Urinary bladder (tissue), 4 donors: Measurements from ENCODE around the gene PCDHA1. TPM values are rescaled to one million over a fixed set of nuclear protein-coding genes. Genes with fewer than 3 reads are reported as not detected.
"Not testable (repeated sequence)": the region's sequence is repeated elsewhere in the genome, so short reads cannot be mapped to it uniquely, and the experiment has no call there.

Experiments
- DNase-seq: peaks from one replicate; pipeline ENCODE4 v3.0.0-alpha.2; 2015; ENCODE audit errors: extremely low spot score
- H3K27ac ChIP-seq: one replicate; pipeline ENCODE4 v1.5.1; 2013; ENCODE audit warnings: low read depth, mild to moderate bottlenecking, moderate library complexity
- H3K36me3 ChIP-seq: one replicate; pipeline ENCODE4 v1.6.1; 2013; ENCODE audit warnings: mild to moderate bottlenecking, moderate library complexity; ENCODE audit not compliant: insufficient read depth
- H3K4me1 ChIP-seq: one replicate; pipeline ENCODE4 v1.6.1; 2013; ENCODE audit warnings: mild to moderate bottlenecking, moderate library complexity; ENCODE audit not compliant: insufficient read depth
- H3K4me3 ChIP-seq: one replicate; pipeline ENCODE4 v1.5.1; 2013; ENCODE audit warnings: low read depth, low read length
- WGBS: extraction: QIAGEN DNeasy Blood & Tissue Kit; methylation state at CpG from one replicate; pipeline ENCODE4 v1.1.7; 2013; 5-methylcytosine and 5-hydroxymethylcytosine counted together
- polyA plus RNA-seq: library from polyadenylated mRNA; stranded (reverse); fragments of 200-250 nt; gene quantifications from one replicate; pipeline ENCODE4 v1.2.3, GENCODE V29; 2013
- total RNA-seq: library from RNA; depleted of rRNA; stranded (reverse); fragments of >200 nt; gene quantifications from one replicate; pipeline ENCODE4 v1.2.3, GENCODE V29; 2014
- donor health status: healthy with polysubstance abuse.
- donor health status: healthy.

PCDHA1 gene
- 0.21 TPM for total RNA-seq
- 0.03 TPM for polyA plus RNA-seq

GRCh38 chr5:140785905-140786686, at the start of gene PCDHA1:
Gene PCDHA1 (plus strand): TSS chr5:140786140.
- Histone ChIP-seq H3K36me3 (no peaks in the 10 kb centered on the region), H3K27ac (no peak within 1 kb of the TSS), H3K4me3 (no peak within 1 kb of the TSS), H3K4me1 (no peaks in the 10 kb centered on the region)
- 19% methylated on average over 29 of the region's 29 CpGs for WGBS
- no peak for DNase-seq

- H3K36me3 ChIP-seq = no peaks in the 10 kb centered on the region
- no peak overlapping the region for H3K4me3 ChIP-seq
- no peak overlapping the region for H3K27ac ChIP-seq
- DNase-seq = no peak
- H3K4me1 ChIP-seq = no peaks in the 10 kb centered on the region
- 69% methylated on average over 1 of the region's 1 CpG for WGBS
These were observed 48.5 kb upstream of the PCDHA1 start for GRCh38 chr5:140737486-140737885.

GRCh38 chr5:140741967-140742366, 44.0 kb upstream of the PCDHA1 start:
- 61% methylated on average over 1 of the region's 1 CpG for WGBS
- Histone ChIP-seq H3K4me1 (no peaks in the 10 kb centered on the region), H3K27ac (no peak overlapping the region), H3K36me3 (no peaks in the 10 kb centered on the region), H3K4me3 (no peak overlapping the region)
- DNase-seq = no peak

- no peak for DNase-seq
- Histone ChIP-seq H3K27ac (no peak overlapping the region), H3K4me3 (no peak overlapping the region), H3K4me1 (no peaks in the 10 kb centered on the region), H3K36me3 (no peaks in the 10 kb centered on the region)
- WGBS = 81% methylated on average over 5 of the region's 5 CpGs
These were observed 32.4 kb upstream of the PCDHA1 start for GRCh38 chr5:140753561-140753960.

GRCh38 chr5:140764177-140764973, 21.6 kb upstream of the PCDHA1 start:
- Histone ChIP-seq H3K36me3 (no peaks in the 10 kb centered on the region), H3K4me3 (no peak overlapping the region), H3K27ac (no peak overlapping the region), H3K4me1 (no peaks in the 10 kb centered on the region)
- no peak for DNase-seq
- WGBS = 89% methylated on average over 2 of the region's 2 CpGs

GRCh38 chr5:140767444-140767843, 18.5 kb upstream of the PCDHA1 start:
- Histone ChIP-seq H3K4me3 (no peak overlapping the region), H3K27ac (no peak overlapping the region), H3K4me1 (no peaks in the 10 kb centered on the region), H3K36me3 (no peaks in the 10 kb centered on the region)
- 82% methylated on average over 4 of the region's 4 CpGs for WGBS
- DNase-seq = no peak

- 62% methylated on average over 1 of the region's 1 CpG for WGBS
- H3K27ac ChIP-seq = no peak overlapping the region
- no peaks in the 10 kb centered on the region for H3K4me1 ChIP-seq
- no peak for DNase-seq
- no peaks in the 10 kb centered on the region for H3K36me3 ChIP-seq
- H3K4me3 ChIP-seq = no peak overlapping the region
These were observed 5.4 kb upstream of the PCDHA1 start for GRCh38 chr5:140780512-140780911.

GRCh38 chr5:140787422-140787821, 1.5 kb downstream of the PCDHA1 start:
- not testable (repeated sequence) for DNase-seq, H3K4me3 ChIP-seq

GRCh38 chr5:140787849-140788504, 2.0 kb downstream of the PCDHA1 start:
- DNase-seq, H3K27ac ChIP-seq, H3K4me1 ChIP-seq, H3K36me3 ChIP-seq, H3K4me3 ChIP-seq: not testable (repeated sequence)
- WGBS = 37% methylated on average over 70 of the region's 70 CpGs

More at GRCh38 chr5:140787422-140787821, 1.5 kb downstream of the PCDHA1 start:
- 40% methylated on average over 44 of the region's 44 CpGs for WGBS
- not testable (repeated sequence) for H3K27ac ChIP-seq, H3K4me1 ChIP-seq, H3K36me3 ChIP-seq

GRCh38 chr5:140791089-140791488, 5.1 kb downstream of the PCDHA1 start:
- WGBS = 43% methylated on average over 2 of the region's 2 CpGs
- Histone ChIP-seq H3K36me3 (no peaks in the 10 kb centered on the region), H3K4me3 (no peak overlapping the region), H3K27ac (no peak overlapping the region), H3K4me1 (no peaks in the 10 kb centered on the region)
- DNase-seq = no peak

- Histone ChIP-seq H3K4me3 (no peak within 1 kb of the TSS), H3K27ac (no peak within 1 kb of the TSS)
- WGBS = 21% methylated on average over 27 of the region's 27 CpGs
These were observed 8.8 kb downstream of the PCDHA1 start, which contains the start of gene PCDHA2 for GRCh38 chr5:140794595-140795258. Gene PCDHA2 (plus strand): TSS chr5:140794852.

GRCh38 chr5:140795259-140795641, 9.3 kb downstream of the PCDHA1 start:
- Histone ChIP-seq H3K4me3 (no peak overlapping the region), H3K27ac (no peak overlapping the region), H3K4me1 (no peaks in the 10 kb centered on the region), H3K36me3 (no peaks in the 10 kb centered on the region)
- WGBS = 21% methylated on average over 15 of the region's 15 CpGs
- no peak for DNase-seq

More at GRCh38 chr5:140794595-140795258, 8.8 kb downstream of the PCDHA1 start, which contains the start of gene PCDHA2:
- H3K36me3 ChIP-seq = no peaks in the 10 kb centered on the region
- DNase-seq = no peak
- H3K4me1 ChIP-seq = no peaks in the 10 kb centered on the region

- not testable (repeated sequence) for H3K4me1 ChIP-seq
These were observed 10.3 kb downstream of the PCDHA1 start for GRCh38 chr5:140796072-140796717.

More at GRCh38 chr5:140796072-140796717, 10.3 kb downstream of the PCDHA1 start:
- H3K36me3 ChIP-seq, H3K4me3 ChIP-seq, DNase-seq, H3K27ac ChIP-seq: not testable (repeated sequence)
- WGBS = 54% methylated on average over 72 of the region's 72 CpGs
